K562 (cell line): ENCODE data around the gene REP15. TPM values are rescaled to one million over a fixed set of nuclear protein-coding genes. Genes with fewer than 3 reads are reported as not detected.

Experiments
- ATAC-seq: fragments of 200-7000 bp; cut with Tn5 transposase; 3 replicates; pipeline ENCODE4 v1.9.1; 2020; ENCODE audit warnings: moderate library complexity
- BruUV-seq: library from RNA; stranded (reverse); fragments of 400-500 nt; replicated peaks from 2 replicates; lab custom pipeline; 2021; lab: Mats Ljungman, UMichigan
- CTCF ChIA-PET: fragments of 300-600 bp; formaldehyde crosslinking; extraction: SDS; loops from one replicate; lab custom pipeline; 2021; ENCODE audit warnings: low intra/inter-chr PET ratio; lab: Yijun Ruan, JAX
- POLR2A ChIA-PET: fragments of 300-600, 350-650 bp; sonication (Branson Sonifier 250); formaldehyde crosslinking; extraction: SDS; loops from one replicate; lab custom pipeline; 2021; ENCODE audit warnings: antibody characterized with exemption, inconsistent platforms; lab: Yijun Ruan, JAX
- DNase-seq, 4 experiments: peaks; one replicate each; pipeline versions ENCODE4 v3.0.0 to v3.0.0-alpha.2; 2011 to 2018; ENCODE audit warnings: low spot score in 3 of 4, mixed read lengths in 3 of 4; ENCODE audit errors: extremely low read depth in 1 of 4
- FAIRE-seq: peaks from 2 replicates; lab custom pipeline; 2011; peaks lifted over from hg19 to GRCh38; lab: Jason Lieb, UNC
- H2AFZ ChIP-seq: 2 replicates; pipeline ENCODE4 v1.6.0; 2011; ENCODE audit warnings: low read depth, low read length, control low read depth, inconsistent platforms
- H3K27ac ChIP-seq: fragments of 200-600 bp; 3 replicates; pipeline ENCODE4 v1.8.0; 2011; ENCODE audit warnings: low read depth, mild to moderate bottlenecking, control low read depth, inconsistent platforms, low read length, moderate library complexity, mixed read lengths; ENCODE audit errors: extremely low read depth
- H3K27me3 ChIP-seq, 2 experiments: fragments of 300-600 bp in 1 of 2; 2 replicates in 1 of 2; 3 replicates in 1 of 2; pipeline versions ENCODE4 v1.6.0 to v1.8.0; 2011; ENCODE audit warnings: inconsistent platforms in 2 of 2, low read length in 2 of 2, mild to moderate bottlenecking in 1 of 2, mixed read lengths in 1 of 2, moderate library complexity in 1 of 2; ENCODE audit not compliant: control insufficient read depth in 2 of 2, insufficient read depth in 2 of 2
- H3K36me3 ChIP-seq: fragments of 300-600 bp; 3 replicates; pipeline ENCODE4 v1.8.0; 2011; ENCODE audit warnings: mild to moderate bottlenecking, low read length, inconsistent platforms; ENCODE audit not compliant: control insufficient read depth, insufficient read depth
- H3K4me1 ChIP-seq, 2 experiments: fragments of 200-600 bp in 1 of 2; replicated peaks in 1 of 2; 2 replicates in 1 of 2; 3 replicates in 1 of 2; pipeline versions ENCODE4 v1.5.1 to v1.8.0; 2011; ENCODE audit warnings: inconsistent platforms in 2 of 2, low read length in 2 of 2, mild to moderate bottlenecking in 1 of 2, mixed read lengths in 1 of 2, moderate library complexity in 1 of 2; ENCODE audit not compliant: control insufficient read depth in 2 of 2, insufficient read depth in 2 of 2
- H3K4me2 ChIP-seq: 2 replicates; pipeline ENCODE4 v1.6.1; 2011; ENCODE audit warnings: low read length, control low read depth, inconsistent platforms, mixed read lengths; ENCODE audit not compliant: insufficient read depth
- H3K4me3 ChIP-seq: fragments of 200-600 bp; sonication (generic), shearing (Covaris generic); 2 replicates; pipeline ENCODE4 v1.5.1; 2016; ENCODE audit warnings: control low read depth, inconsistent platforms
- H3K79me2 ChIP-seq: fragments of 200-600 bp; 3 replicates; pipeline ENCODE4 v1.8.0; 2011; ENCODE audit warnings: low read length, inconsistent platforms; ENCODE audit not compliant: control insufficient read depth, insufficient read depth
- H3K9ac ChIP-seq, 2 experiments: 2 replicates each; pipeline versions ENCODE4 v1.6.0 to v1.6.1; 2011; ENCODE audit warnings: low read depth in 2 of 2, low read length in 2 of 2, control low read depth in 1 of 2, inconsistent platforms in 1 of 2, mild to moderate bottlenecking in 1 of 2, mixed read lengths in 1 of 2; ENCODE audit not compliant: insufficient read depth in 1 of 2
- H3K9me1 ChIP-seq: one replicate; pipeline ENCODE4 v1.6.0; 2011; ENCODE audit warnings: inconsistent platforms, mild to moderate bottlenecking, low read length, moderate library complexity; ENCODE audit not compliant: control insufficient read depth, insufficient read depth
- H3K9me3 ChIP-seq: replicated peaks from 2 replicates; pipeline ENCODE4 v1.5.1; 2011; ENCODE audit warnings: low read depth, low read length, inconsistent platforms; ENCODE audit not compliant: control insufficient read depth, insufficient read depth
- H4K20me1 ChIP-seq: replicated peaks from 2 replicates; pipeline ENCODE4 v1.6.1; 2011; ENCODE audit warnings: low read length, inconsistent platforms, mixed read lengths; ENCODE audit not compliant: control insufficient read depth, insufficient read depth
- CC2D1A ChIP-seq: fragments of 450-650 bp; IDR thresholded peaks from 2 replicates; pipeline ENCODE4 v1.6.1; 2017; ENCODE audit warnings: mild to moderate bottlenecking
- CSDE1 ChIP-seq, 2 experiments: fragments of 450-650 bp; IDR thresholded peaks; 2 replicates each; pipeline ENCODE4 v1.6.1; 2016; ENCODE audit warnings: mild to moderate bottlenecking in 1 of 2
- DACH1 ChIP-seq: fragments of 450-650 bp; IDR thresholded peaks from 2 replicates; pipeline ENCODE4 v1.6.1; 2018; ENCODE audit not compliant: partially characterized antibody
- KDM4B ChIP-seq, 2 experiments: fragments of 450-650 bp in 1 of 2; sonication (generic) in 1 of 2; IDR thresholded peaks; 2 replicates each; pipeline ENCODE4 v1.6.1; 2016 to 2017; ENCODE audit warnings: borderline replicate concordance in 2 of 2, antibody characterized with exemption in 1 of 2, low read depth in 1 of 2, mild to moderate bottlenecking in 1 of 2
- KLF16 ChIP-seq: IDR thresholded peaks from 2 replicates; pipeline ENCODE4 v1.6.1; 2016; ENCODE audit warnings: antibody characterized with exemption
- LARP7 ChIP-seq: fragments of 450-650 bp; IDR thresholded peaks from 2 replicates; pipeline ENCODE4 v1.6.1; 2016
- MYBL2 ChIP-seq, 2 experiments: fragments of 450-650 bp in 1 of 2; sonication (generic) in 1 of 2; formaldehyde crosslinking in 1 of 2; IDR thresholded peaks; 2 replicates each; pipeline versions ENCODE4 v1.6.1 to v1.8.1; 2017 to 2022; ENCODE audit warnings: borderline replicate concordance in 1 of 2, inconsistent platforms in 1 of 2, low read depth in 1 of 2, mild to moderate bottlenecking in 1 of 2, missing genetic modification reagents in 1 of 2, moderate library complexity in 1 of 2
- TAF9B ChIP-seq: fragments of 450-650 bp; IDR thresholded peaks from 2 replicates; pipeline ENCODE4 v1.6.1; 2018; ENCODE audit warnings: mild to moderate bottlenecking; ENCODE audit not compliant: partially characterized antibody
- ZNF586 ChIP-seq: fragments of 450-650 bp; formaldehyde crosslinking; conservative IDR thresholded peaks from 2 replicates; pipeline ENCODE4 v1.4.0; 2020; ENCODE audit warnings: mild to moderate bottlenecking, moderate library complexity
- in situ Hi-C: fragments of 300-500 bp; cut with MboI; formaldehyde crosslinking; loops from 4 replicates; pipeline ENCODE4 v1.15.0; 2018; ENCODE audit warnings: inconsistent platforms, mixed read lengths
- intact Hi-C: fragments of 100-400 bp; cut with micrococcal nuclease; formaldehyde crosslinking; loops from 2 replicates; pipeline ENCODE4 v1.14.2; 2022
- polyA plus RNA-seq, 8 experiments: library from polyadenylated mRNA; depleted of rRNA in 4 of 8; stranded (reverse) in 5 of 8; unstranded in 3 of 8; fragments of >200 nt; fragmentation: Nextera tagmentation in 2 of 8; fragmentation: Illumina TruSeq in 1 of 8; extraction: Ambion mirVana in 2 of 8; extraction: Trizol in 1 of 8; gene quantifications; 2 replicates each; pipeline versions ENCODE4 v1.2.1 to v1.2.3, GENCODE V29; 2011 to 2014; ENCODE audit warnings: inconsistent platforms in 1 of 8, missing spikeins in 1 of 8
- total RNA-seq, 7 experiments: library from RNA; depleted of rRNA in 6 of 7; stranded (reverse); fragments of >200 nt in 6 of 7; fragmentation: Illumina TruSeq in 2 of 7; extraction: Trizol in 2 of 7; gene quantifications; 2 replicates each; pipeline versions ENCODE4 v1.2.1 to v1.2.3, GENCODE V29; 2011 to 2021; ENCODE audit warnings: low replicate concordance in 1 of 7

Gene REP15
- total and polyA plus RNA-seq, 9 of the 15 experiments (the other 6 are each of a cell fraction or from before 2014, with no cell fraction given), result not detected

DNA sequence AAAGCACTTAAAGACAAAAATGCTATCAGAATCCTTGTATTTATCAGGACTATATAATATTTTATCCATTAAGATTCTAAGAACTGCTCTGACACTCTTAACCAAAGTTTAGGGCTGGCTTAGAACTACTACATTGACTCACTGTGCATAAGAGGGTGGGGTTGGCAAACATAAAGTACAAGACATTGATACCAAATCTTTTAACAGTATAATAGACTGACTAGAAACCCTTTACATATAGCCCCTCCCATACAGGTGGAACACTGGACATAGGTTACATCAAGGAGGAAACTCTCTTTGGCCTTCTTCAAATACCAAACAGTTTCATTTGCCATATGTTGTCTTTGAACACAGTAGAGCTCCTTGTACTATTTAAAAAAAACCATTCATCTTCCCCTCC, 15.6 kb upstream of the REP15 start:
- Histone ChIP-seq H3K9me1 (no peaks in the 10 kb centered on the region), H3K9me3 (no peaks in the 10 kb centered on the region), H4K20me1 (no peaks in the 10 kb centered on the region), H3K9ac (no peak overlapping the region), H2AFZ (no peak overlapping the region), H3K36me3 (no peaks in the 10 kb centered on the region), H3K27me3 (peaks cover 10 to 15% of the 10 kb centered on the region in 2 experiments; a peak in 4 of 5 replicates), H3K79me2 (no peaks in the 10 kb centered on the region), H3K4me3 (no peak overlapping the region), H3K4me1 (no peaks in the 10 kb centered on the region), H3K27ac (no peak overlapping the region), H3K4me2 (no peak overlapping the region)
- ATAC-seq, result no peak
- intact Hi-C loops (no loop called here), in situ Hi-C loops (no loop called here)
- ChIA-PET POLR2A (no interaction called here), CTCF (no interaction called here)
- no peak for DNase-seq
- TF ChIP-seq CSDE1 (IDR thresholded peaks at IDR 0.05) (no peak), MYBL2 (IDR thresholded peaks at IDR 0.05; ENCODE audit: low read depth) (no peak), MYBL2 (CRISPR knock-in tag; IDR thresholded peaks at IDR 0.05; ENCODE audit: borderline replicate concordance) (no peak), ZNF586 (CRISPR knock-in tag) (no peak), DACH1 (no peak), CC2D1A (no peak), LARP7 (no peak), KDM4B (IDR thresholded peaks at IDR 0.05; ENCODE audit: borderline replicate concordance in 2 of 2, low read depth in 1 of 2) (no peak), TAF9B (no peak), KLF16 (no peak)
- BruUV-seq, result no TSS peak
- no peak for FAIRE-seq
